Measurements from ENCODE around the gene ZIM2.

- TF ChIP-seq EZH2 (IDR thresholded peaks at IDR 0.05; ENCODE audit: low read depth), result no peak
- TF ChIP-seq, protein P1, sequence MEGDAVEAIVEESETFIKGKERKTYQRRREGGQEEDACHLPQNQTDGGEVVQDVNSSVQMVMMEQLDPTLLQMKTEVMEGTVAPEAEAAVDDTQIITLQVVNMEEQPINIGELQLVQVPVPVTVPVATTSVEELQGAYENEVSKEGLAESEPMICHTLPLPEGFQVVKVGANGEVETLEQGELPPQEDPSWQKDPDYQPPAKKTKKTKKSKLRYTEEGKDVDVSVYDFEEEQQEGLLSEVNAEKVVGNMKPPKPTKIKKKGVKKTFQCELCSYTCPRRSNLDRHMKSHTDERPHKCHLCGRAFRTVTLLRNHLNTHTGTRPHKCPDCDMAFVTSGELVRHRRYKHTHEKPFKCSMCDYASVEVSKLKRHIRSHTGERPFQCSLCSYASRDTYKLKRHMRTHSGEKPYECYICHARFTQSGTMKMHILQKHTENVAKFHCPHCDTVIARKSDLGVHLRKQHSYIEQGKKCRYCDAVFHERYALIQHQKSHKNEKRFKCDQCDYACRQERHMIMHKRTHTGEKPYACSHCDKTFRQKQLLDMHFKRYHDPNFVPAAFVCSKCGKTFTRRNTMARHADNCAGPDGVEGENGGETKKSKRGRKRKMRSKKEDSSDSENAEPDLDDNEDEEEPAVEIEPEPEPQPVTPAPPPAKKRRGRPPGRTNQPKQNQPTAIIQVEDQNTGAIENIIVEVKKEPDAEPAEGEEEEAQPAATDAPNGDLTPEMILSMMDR (conservative IDR thresholded peaks at IDR 0.05), result no peak
These were observed at the start of gene ZIM2, which contains the start of gene PEG3 for GRCh38 chr19:56840451-56841192.

Data from PC-9 (cell line).